Neuronal stem cell (in vitro differentiated cells): Measurements from ENCODE around the gene ZNF433.

Source experiments
- DNase-seq: peaks from one replicate; pipeline ENCODE4 v3.0.0-alpha.2; 2013; ENCODE audit warnings: low spot score
- H2AFZ ChIP-seq: one replicate; pipeline ENCODE4 v1.6.1; 2013; ENCODE audit warnings: mild to moderate bottlenecking, low read length, inconsistent platforms
- H2AK5ac ChIP-seq: 2 replicates; pipeline ENCODE4 v1.6.1; 2013; ENCODE audit warnings: low read depth, mild to moderate bottlenecking, inconsistent platforms, low read length, moderate library complexity, mixed read lengths
- H2BK120ac ChIP-seq: 2 replicates; pipeline ENCODE4 v1.6.1; 2013; ENCODE audit warnings: low read depth, mild to moderate bottlenecking, inconsistent platforms, low read length, moderate library complexity, mixed read lengths
- H2BK12ac ChIP-seq: one replicate; pipeline ENCODE4 v1.6.1; 2013; ENCODE audit warnings: low read length, inconsistent platforms
- H2BK15ac ChIP-seq: 2 replicates; pipeline ENCODE4 v1.6.1; 2013; ENCODE audit warnings: mild to moderate bottlenecking, low read length, inconsistent platforms, mixed read lengths
- H2BK5ac ChIP-seq: one replicate; pipeline ENCODE4 v1.6.1; 2013; ENCODE audit warnings: inconsistent platforms, mild to moderate bottlenecking, low read length, moderate library complexity
- H3K14ac ChIP-seq: one replicate; pipeline ENCODE4 v1.6.1; 2013; ENCODE audit warnings: low read length, inconsistent platforms
- H3K18ac ChIP-seq: 2 replicates; pipeline ENCODE4 v1.6.1; 2013; ENCODE audit warnings: low read length, inconsistent platforms
- H3K23ac ChIP-seq: 2 replicates; pipeline ENCODE4 v1.6.1; 2013; ENCODE audit warnings: low read depth, mild to moderate bottlenecking, mixed read lengths, low read length, inconsistent platforms; ENCODE audit not compliant: poor library complexity
- H3K27ac ChIP-seq: replicated peaks from 3 replicates; pipeline ENCODE4 v1.5.1; 2013; ENCODE audit warnings: low read length, inconsistent platforms
- H3K27me3 ChIP-seq, 3 experiments: 2 replicates each; pipeline ENCODE4 v1.6.1; 2013; ENCODE audit warnings: low read length in 3 of 3, mild to moderate bottlenecking in 2 of 3, inconsistent platforms in 1 of 3, low read depth in 1 of 3, mixed read lengths in 1 of 3, moderate library complexity in 1 of 3; ENCODE audit not compliant: control insufficient read depth in 3 of 3, insufficient read depth in 3 of 3
- H3K36me3 ChIP-seq, 2 donors: replicated peaks in 1 of 2; 2 replicates each; pipeline ENCODE4 v1.6.1; 2013; ENCODE audit warnings: low read length in 2 of 2; ENCODE audit not compliant: control insufficient read depth in 2 of 2, insufficient read depth in 2 of 2
- H3K4ac ChIP-seq: 2 replicates; pipeline ENCODE4 v1.6.1; 2013; ENCODE audit warnings: inconsistent platforms, mild to moderate bottlenecking, low read length, moderate library complexity
- H3K4me1 ChIP-seq, 2 donors: 1 replicate in 1 of 2; 2 replicates in 1 of 2; pipeline ENCODE4 v1.6.1; 2013; ENCODE audit warnings: low read length in 2 of 2, low read depth in 1 of 2; ENCODE audit not compliant: control insufficient read depth in 2 of 2, insufficient read depth in 1 of 2
- H3K4me2 ChIP-seq: one replicate; pipeline ENCODE4 v1.6.1; 2013; ENCODE audit warnings: mild to moderate bottlenecking, low read length, inconsistent platforms; ENCODE audit not compliant: insufficient read depth, poor library complexity, severe bottlenecking
- H3K4me3 ChIP-seq, 2 donors: 2 replicates each; pipeline ENCODE4 v1.5.1; 2013; ENCODE audit warnings: low read length in 2 of 2, mild to moderate bottlenecking in 2 of 2, inconsistent platforms in 1 of 2, moderate library complexity in 1 of 2
- H3K79me1 ChIP-seq: one replicate; pipeline ENCODE4 v1.6.1; 2013; ENCODE audit warnings: low read depth, mild to moderate bottlenecking, inconsistent platforms, low read length, moderate library complexity
- H3K9ac ChIP-seq: one replicate; pipeline ENCODE4 v1.6.1; 2013; ENCODE audit warnings: mild to moderate bottlenecking, low read depth, low read length, inconsistent platforms; ENCODE audit not compliant: poor library complexity
- H3K9me3 ChIP-seq, 2 donors: replicated peaks in 1 of 2; 2 replicates each; pipeline versions ENCODE3 to v1.6.1; 2013; ENCODE audit warnings: low read length in 2 of 2, mild to moderate bottlenecking in 2 of 2, inconsistent platforms in 1 of 2, low read depth in 1 of 2, mixed read lengths in 1 of 2, moderate library complexity in 1 of 2; ENCODE audit not compliant: control insufficient read depth in 2 of 2, insufficient read depth in 1 of 2
- H4K8ac ChIP-seq: one replicate; pipeline ENCODE4 v1.6.1; 2013; ENCODE audit warnings: low read depth, mild to moderate bottlenecking, inconsistent platforms, low read length, moderate library complexity
- H4K91ac ChIP-seq: one replicate; pipeline ENCODE4 v1.6.1; 2013; ENCODE audit warnings: low read length, low read depth, mild to moderate bottlenecking, inconsistent platforms; ENCODE audit not compliant: poor library complexity
- WGBS, 2 donors: extraction: QIAGEN DNeasy Blood & Tissue Kit; methylation state at CpG; one replicate each; pipeline ENCODE4 v1.1.7; 2013; ENCODE audit warnings: missing lambda C conversion rate in 2 of 2, mixed read lengths in 1 of 2; ENCODE audit not compliant: insufficient read length in 2 of 2, insufficient replicate concordance in 1 of 2; ENCODE audit errors: extremely low coverage in 2 of 2; 5-methylcytosine and 5-hydroxymethylcytosine counted together

The ZNF433 gene

DNA sequence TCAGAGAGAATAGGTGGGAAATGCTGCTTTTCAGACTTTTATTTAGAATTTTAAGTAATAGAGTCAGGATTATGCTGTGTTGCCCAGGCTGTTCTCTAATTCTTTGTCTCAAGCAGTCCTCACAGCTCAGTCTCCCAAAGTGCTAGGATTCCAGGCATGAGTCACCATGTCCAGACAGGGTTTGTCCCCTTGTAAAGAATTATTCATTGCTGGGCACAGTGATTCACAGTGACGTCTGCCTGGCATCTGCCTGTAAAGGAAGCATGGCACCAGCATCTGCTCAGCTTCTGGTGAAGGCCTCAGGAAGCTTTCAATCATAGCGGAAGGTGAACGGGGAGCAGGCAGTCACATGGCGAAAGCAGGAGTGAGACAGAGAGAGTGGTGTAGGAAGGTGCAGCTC, 53.0 kb downstream of the ZNF433 start:
- Histone ChIP-seq H2BK12ac (no peak overlapping the region), H3K79me1 (no peaks in the 10 kb centered on the region), H3K9ac (no peak overlapping the region), H2AFZ (no peak overlapping the region), H3K9me3 (peaks cover 38 to 60% of the 10 kb centered on the region in 2 donors), H3K4me1 (peaks cover 0 to 2% of the 10 kb centered on the region in 2 donors), H3K36me3 (peaks cover 6 to 33% of the 10 kb centered on the region in 2 donors), H3K4me3 (no peak overlapping the region), H3K27ac (no peak overlapping the region), H2AK5ac (no peak overlapping the region), H3K27me3 (no peaks in the 10 kb centered on the region), H3K18ac (no peak overlapping the region), H3K23ac (no peak overlapping the region), H2BK5ac (no peak overlapping the region), H3K4me2 (no peak overlapping the region), H3K4ac (no peak overlapping the region), H2BK15ac (no peak overlapping the region), H3K14ac (no peak overlapping the region), H4K8ac (no peak overlapping the region), H4K91ac (no peak overlapping the region), H2BK120ac (no peak overlapping the region)
- DNase-seq = no peak
- WGBS, 2 donors = no CpG with 5 or more reads among the region's 4 CpGs

DNA sequence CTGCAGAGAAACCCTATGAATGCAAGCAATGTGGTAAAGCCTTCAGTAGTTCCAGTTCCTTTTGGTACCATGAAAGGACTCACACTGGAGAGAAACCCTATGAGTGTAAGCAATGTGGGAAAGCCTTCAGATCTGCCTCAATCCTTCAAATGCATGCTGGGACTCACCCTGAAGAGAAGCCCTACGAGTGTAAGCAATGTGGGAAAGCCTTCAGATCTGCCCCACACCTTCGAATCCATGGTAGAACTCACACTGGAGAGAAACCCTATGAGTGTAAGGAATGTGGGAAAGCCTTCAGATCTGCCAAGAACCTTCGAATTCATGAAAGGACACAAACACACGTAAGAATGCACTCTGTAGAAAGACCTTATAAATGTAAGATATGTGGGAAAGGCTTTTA, 56.0 kb downstream of the ZNF433 start:
- Histone ChIP-seq H2BK15ac (no peak overlapping the region), H3K14ac (no peak overlapping the region), H2BK120ac (no peak overlapping the region), H3K4ac (no peak overlapping the region), H3K27me3 (no peaks in the 10 kb centered on the region), H3K79me1 (no peaks in the 10 kb centered on the region), H3K4me1 (no peaks in the 10 kb centered on the region), H4K91ac (no peak overlapping the region), H3K9ac (no peak overlapping the region), H3K27ac (no peak overlapping the region), H2BK5ac (no peak overlapping the region), H4K8ac (no peak overlapping the region), H3K9me3 (peaks cover 43 to 84% of the 10 kb centered on the region in 2 donors), H2BK12ac (no peak overlapping the region), H2AFZ (no peak overlapping the region), H3K36me3 (peaks cover 7 to 48% of the 10 kb centered on the region in 2 donors), H3K23ac (no peak overlapping the region), H2AK5ac (no peak overlapping the region), H3K18ac (no peak overlapping the region), H3K4me2 (no peak overlapping the region), H3K4me3 (no peak overlapping the region)
- DNase-seq = no peak
- WGBS, 2 donors = no CpG with 5 or more reads among the region's 4 CpGs

GRCh38 chr19:11978492-11979100, 56.9 kb downstream of the ZNF433 start:
- DNase-seq = no peak
- Histone ChIP-seq H3K23ac (no peak overlapping the region), H3K4me2 (no peak overlapping the region), H3K36me3 (peaks cover 7 to 48% of the 10 kb centered on the region in 2 donors), H3K4me3 (no peak overlapping the region), H4K8ac (no peak overlapping the region), H2AK5ac (no peak overlapping the region), H3K79me1 (no peaks in the 10 kb centered on the region), H3K4me1 (no peaks in the 10 kb centered on the region), H2AFZ (no peak overlapping the region), H2BK15ac (no peak overlapping the region), H3K4ac (no peak overlapping the region), H3K9me3 (peaks cover 39 to 86% of the 10 kb centered on the region in 2 donors), H3K27me3 (no peaks in the 10 kb centered on the region), H2BK5ac (no peak overlapping the region), H2BK120ac (no peak overlapping the region), H3K9ac (no peak overlapping the region), H3K18ac (no peak overlapping the region), H2BK12ac (no peak overlapping the region), H3K14ac (no peak overlapping the region), H3K27ac (no peak overlapping the region), H4K91ac (no peak overlapping the region)
- WGBS, 2 donors = no CpG with 5 or more reads among the region's 9 CpGs

GRCh38 chr19:11973019-11973810, 62.3 kb downstream of the ZNF433 start:
- no peak overlapping the region for H2BK15ac ChIP-seq
- H4K91ac ChIP-seq = no peak overlapping the region
- H3K9ac ChIP-seq = no peak overlapping the region
- H3K9me3 ChIP-seq = peaks cover 12 to 76% of the 10 kb centered on the region in 2 donors
- no peaks in the 10 kb centered on the region for H3K27me3 ChIP-seq
- H2BK120ac ChIP-seq = no peak overlapping the region
- no peak overlapping the region for H3K14ac ChIP-seq
- H4K8ac ChIP-seq = no peak overlapping the region
- DNase-seq = no peak
- no peak overlapping the region for H3K4me3 ChIP-seq
- no peaks in the 10 kb centered on the region for H3K79me1 ChIP-seq
- H3K4ac ChIP-seq = no peak overlapping the region
- no peak overlapping the region for H3K18ac ChIP-seq
- no CpG with 5 or more reads among the region's 5 CpGs for WGBS, 2 donors
- no peak overlapping the region for H3K23ac ChIP-seq
- no peak overlapping the region for H2BK5ac ChIP-seq
- no peak overlapping the region for H3K27ac ChIP-seq
- H2AK5ac ChIP-seq = no peak overlapping the region
- H3K4me2 ChIP-seq = no peak overlapping the region
- no peak overlapping the region for H2AFZ ChIP-seq
- peaks cover 4 to 50% of the 10 kb centered on the region in 2 donors for H3K36me3 ChIP-seq
- H3K4me1 ChIP-seq = no peaks in the 10 kb centered on the region
- no peak overlapping the region for H2BK12ac ChIP-seq
